ENCODE results near the gene APOBEC4.

The APOBEC4 gene

DNA sequence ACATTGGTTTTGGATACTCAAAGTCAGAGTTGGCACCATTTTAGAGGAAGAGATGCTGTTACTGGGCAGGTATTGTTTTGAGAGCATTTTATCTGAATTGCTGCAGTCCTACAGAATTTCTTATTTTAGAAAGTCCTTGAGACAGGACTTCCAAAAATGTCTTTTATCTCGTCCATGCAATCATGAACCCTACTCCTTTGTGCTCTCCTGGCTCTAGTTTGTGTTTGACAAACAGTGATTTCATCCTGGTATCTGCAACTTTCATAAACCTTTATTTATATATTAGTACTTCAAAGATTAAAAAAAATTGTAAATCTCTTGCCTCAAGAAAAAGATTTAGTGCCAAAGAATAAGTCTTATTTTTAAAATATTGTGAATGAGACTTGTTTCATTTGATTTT, 12.9 kb downstream of the APOBEC4 start:
- TF ChIP-seq, protein P1, sequence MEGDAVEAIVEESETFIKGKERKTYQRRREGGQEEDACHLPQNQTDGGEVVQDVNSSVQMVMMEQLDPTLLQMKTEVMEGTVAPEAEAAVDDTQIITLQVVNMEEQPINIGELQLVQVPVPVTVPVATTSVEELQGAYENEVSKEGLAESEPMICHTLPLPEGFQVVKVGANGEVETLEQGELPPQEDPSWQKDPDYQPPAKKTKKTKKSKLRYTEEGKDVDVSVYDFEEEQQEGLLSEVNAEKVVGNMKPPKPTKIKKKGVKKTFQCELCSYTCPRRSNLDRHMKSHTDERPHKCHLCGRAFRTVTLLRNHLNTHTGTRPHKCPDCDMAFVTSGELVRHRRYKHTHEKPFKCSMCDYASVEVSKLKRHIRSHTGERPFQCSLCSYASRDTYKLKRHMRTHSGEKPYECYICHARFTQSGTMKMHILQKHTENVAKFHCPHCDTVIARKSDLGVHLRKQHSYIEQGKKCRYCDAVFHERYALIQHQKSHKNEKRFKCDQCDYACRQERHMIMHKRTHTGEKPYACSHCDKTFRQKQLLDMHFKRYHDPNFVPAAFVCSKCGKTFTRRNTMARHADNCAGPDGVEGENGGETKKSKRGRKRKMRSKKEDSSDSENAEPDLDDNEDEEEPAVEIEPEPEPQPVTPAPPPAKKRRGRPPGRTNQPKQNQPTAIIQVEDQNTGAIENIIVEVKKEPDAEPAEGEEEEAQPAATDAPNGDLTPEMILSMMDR (IDR thresholded peaks at IDR 0.05) = no peak
- TF ChIP-seq ZFX (IDR thresholded peaks at IDR 0.05; ENCODE audit: borderline replicate concordance) = no peak
- no peak overlapping the region for H3K27ac ChIP-seq

DNA sequence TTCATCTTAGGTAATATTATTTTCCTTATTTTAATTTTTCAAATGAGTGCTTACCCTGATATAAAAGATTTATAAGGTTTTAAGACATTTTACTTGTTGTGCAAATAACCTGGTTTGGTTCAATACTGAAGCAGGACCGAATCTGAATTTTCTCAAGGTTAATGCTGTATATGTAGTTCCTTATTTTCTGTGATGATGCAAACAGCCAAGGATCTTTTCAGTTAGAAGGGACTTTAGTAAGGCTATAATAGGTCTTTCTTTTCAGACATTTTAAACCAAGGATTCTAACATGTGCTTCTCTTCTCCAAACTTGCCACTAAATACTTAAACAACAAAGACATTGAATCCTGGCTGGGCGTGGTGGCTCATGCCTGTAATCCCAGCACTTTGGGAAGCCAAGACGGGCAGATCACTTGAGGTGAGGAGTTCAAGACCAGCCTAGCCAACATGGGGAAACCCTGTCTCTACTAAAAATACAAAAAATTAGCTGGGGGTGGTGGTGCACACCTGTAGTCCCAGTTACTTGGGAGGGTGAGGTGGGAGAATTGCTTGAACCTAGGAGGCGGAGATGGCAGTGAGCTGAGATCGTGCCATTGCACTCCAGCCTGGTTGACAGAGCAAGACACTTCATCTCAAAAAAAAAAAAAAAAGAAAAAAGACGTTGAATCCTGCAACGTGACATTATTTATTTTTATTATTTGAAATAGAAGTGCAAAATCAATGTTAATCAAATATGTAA, 14.3 kb downstream of the APOBEC4 start:
- no peak for TF ChIP-seq ZFX (IDR thresholded peaks at IDR 0.05; ENCODE audit: borderline replicate concordance)
- TF ChIP-seq, protein P1 (IDR thresholded peaks at IDR 0.05) = no peak
- H3K27ac ChIP-seq = no peak overlapping the region

DNA sequence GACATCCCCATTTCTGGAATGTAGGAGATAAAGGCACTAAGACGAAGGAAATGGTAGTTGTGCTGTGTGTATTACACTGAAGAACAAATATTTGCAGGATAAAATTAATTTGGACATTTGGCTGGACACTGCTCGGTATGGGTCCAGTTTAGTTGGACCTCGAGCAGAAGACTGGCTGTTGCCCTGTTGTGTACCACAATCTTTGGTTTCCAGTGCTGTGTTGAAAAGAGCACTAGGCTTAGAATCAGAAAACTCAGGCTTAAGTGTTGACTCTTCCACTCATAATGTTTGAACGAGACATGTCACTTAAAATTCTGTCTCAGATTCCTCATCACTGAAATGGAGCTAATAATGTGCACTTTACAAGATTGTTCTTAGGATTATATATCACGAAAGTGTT, 16.3 kb downstream of the APOBEC4 start:
- H3K27ac ChIP-seq = no peak overlapping the region
- TF ChIP-seq, protein P1 (IDR thresholded peaks at IDR 0.05) = no peak
- no peak for TF ChIP-seq ZFX (IDR thresholded peaks at IDR 0.05; ENCODE audit: borderline replicate concordance)

DNA sequence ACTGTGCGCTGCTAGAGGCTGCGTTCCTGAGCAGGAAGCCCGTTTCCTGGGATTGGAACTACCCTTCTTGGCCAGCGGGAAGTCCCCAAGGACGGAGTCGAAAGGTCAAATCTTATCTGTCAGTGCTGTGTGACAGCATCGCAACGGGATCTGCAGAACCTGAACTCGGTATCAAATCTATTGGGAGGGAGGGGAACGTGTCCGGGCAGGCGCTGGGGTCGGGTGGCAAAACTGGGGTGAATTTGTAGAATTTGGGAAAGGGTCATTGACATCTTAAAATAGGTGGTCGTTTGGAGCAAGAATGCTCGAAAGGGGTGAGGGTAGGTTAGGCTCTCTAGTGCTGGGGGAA, 16.8 kb downstream of the APOBEC4 start:
- TF ChIP-seq ZFX (IDR thresholded peaks at IDR 0.05; ENCODE audit: borderline replicate concordance) = no peak
- TF ChIP-seq, protein P1 (IDR thresholded peaks at IDR 0.05) = no peak
- H3K27ac ChIP-seq = peak overlapping the region; percentile 89; the same call in 1 of the 2 replicates

DNA sequence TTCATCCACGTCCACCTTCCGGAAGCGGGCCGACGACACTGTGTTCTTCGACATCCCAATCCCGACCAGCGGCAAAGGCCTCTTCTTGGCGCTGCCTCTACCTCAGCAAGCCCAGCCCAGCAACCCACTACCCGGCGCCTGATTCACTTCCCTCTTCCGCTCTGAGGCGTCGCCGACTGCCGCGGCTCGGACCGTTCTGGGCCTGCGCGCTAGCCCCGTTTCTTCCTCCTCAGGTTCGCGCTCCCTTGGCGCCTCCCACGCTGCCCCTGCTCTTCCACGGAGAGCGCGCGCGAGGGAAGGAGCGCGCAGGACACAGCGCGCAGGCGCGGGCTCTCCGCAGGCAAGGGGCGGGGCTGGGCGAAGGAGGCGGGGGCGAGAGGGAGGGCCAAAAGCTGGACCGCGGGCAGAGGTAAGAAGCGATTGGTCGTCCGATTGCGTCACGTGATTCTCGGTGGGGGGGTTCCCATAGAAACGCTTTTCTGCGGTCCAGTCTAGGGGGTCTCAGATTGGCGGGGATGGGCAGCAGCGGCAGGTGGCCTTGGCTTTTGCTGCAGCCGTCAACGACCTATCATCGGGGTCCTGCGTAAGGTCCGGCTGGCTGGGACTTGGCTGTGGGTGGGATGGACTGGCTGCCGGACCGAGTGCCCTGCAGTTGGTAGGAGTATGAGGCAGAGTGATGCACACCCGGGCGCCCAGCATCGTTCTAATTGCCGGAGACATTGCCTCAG, 17.3 kb downstream of the APOBEC4 start, which contains the start of gene ARPC5:
Gene ARPC5, minus strand, starts transcription at position 178 of the 728 bp plus-strand sequence. Its CDS starts 124 bp downstream, at position 54.
- TF ChIP-seq, protein P1 (IDR thresholded peaks at IDR 0.05) = no peak
- TF ChIP-seq ZFX (IDR thresholded peaks at IDR 0.05; ENCODE audit: borderline replicate concordance) = no peak

DNA sequence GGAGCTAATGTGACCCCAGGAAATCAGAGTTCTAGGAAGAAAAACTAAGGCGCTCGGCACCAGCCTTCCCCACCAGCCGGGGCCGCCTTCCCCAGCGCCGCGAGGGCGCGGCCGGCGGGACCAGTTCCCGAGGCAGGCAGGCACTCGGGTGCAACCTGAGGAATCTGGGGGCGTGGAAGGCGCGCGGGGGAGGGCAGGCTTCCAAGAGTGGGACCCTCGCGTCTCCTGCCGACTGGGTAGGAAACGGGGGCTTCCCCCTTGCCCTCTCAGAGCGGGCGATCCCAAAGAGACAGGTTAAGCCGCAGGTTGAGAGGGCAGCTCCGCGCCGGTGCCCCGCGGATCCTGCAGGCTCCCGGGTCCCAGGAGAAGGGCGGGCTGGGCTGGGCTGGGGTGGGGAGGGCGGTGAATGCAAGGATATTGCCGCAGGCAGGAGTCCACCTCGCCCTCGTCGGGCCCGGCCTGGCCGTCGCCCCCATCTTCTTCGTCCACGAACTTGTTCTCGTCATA, 18.0 kb downstream of the APOBEC4 start:
- peak overlapping the region; percentile 89 for H3K27ac ChIP-seq
- TF ChIP-seq, protein P1 (IDR thresholded peaks at IDR 0.05) = no peak
- TF ChIP-seq ZFX (IDR thresholded peaks at IDR 0.05; ENCODE audit: borderline replicate concordance) = no peak

More for the DNA sequence above, 17.3 kb downstream of the APOBEC4 start, which contains the start of gene ARPC5:
- peak within 1 kb of the TSS; percentile 89 for H3K27ac ChIP-seq
